IPS-NIHi7 (cell line): Measurements from ENCODE around the gene B4GALT1.
A peak's percentile ranks its signal among the peaks of the same experiment; 100 is the strongest.
"Not testable (repeated sequence)": the region's sequence is repeated elsewhere in the genome, so short reads cannot be mapped to it uniquely, and the experiment has no call there.

Experiments used
- DNase-seq: peaks from one replicate; pipeline ENCODE4 v3.0.0; 2012; ENCODE audit warnings: mixed read lengths; ENCODE audit errors: extremely low spot score

Gene B4GALT1

GRCh38 chr9:33184963-33185362 is 17.8 kb upstream of the B4GALT1 start:
- no peak for DNase-seq

GRCh38 chr9:33182519-33182918 is 15.4 kb upstream of the B4GALT1 start:
- no peak for DNase-seq

GRCh38 chr9:33180526-33181184 is 13.5 kb upstream of the B4GALT1 start:
- DNase-seq, result no peak

GRCh38 chr9:33178972-33179697 is 12.0 kb upstream of the B4GALT1 start:
- DNase-seq, result no peak

GRCh38 chr9:33177639-33178038 is 10.5 kb upstream of the B4GALT1 start:
- DNase-seq, result no peak

GRCh38 chr9:33177086-33177485 is 9.9 kb upstream of the B4GALT1 start:
- no peak for DNase-seq

- no peak for DNase-seq
Measured at GRCh38 chr9:33175649-33176325, 8.7 kb upstream of the B4GALT1 start.

GRCh38 chr9:33172256-33173238 is 5.4 kb upstream of the B4GALT1 start:
- no peak for DNase-seq

- DNase-seq, result peak; percentile 63
Measured at GRCh38 chr9:33170464-33171415, 3.6 kb upstream of the B4GALT1 start.

- DNase-seq, result no peak
Measured at GRCh38 chr9:33168941-33169544, 1.9 kb upstream of the B4GALT1 start.

- DNase-seq, result no peak
Measured at GRCh38 chr9:33167972-33168461, 881 bp upstream of the B4GALT1 start.

GRCh38 chr9:33166231-33167083 is 679 bp downstream of the B4GALT1 start:
- DNase-seq, result no peak

- no peak for DNase-seq
Measured at GRCh38 chr9:33165263-33166151, 1.6 kb downstream of the B4GALT1 start.

GRCh38 chr9:33164921-33165262 is 2.2 kb downstream of the B4GALT1 start:
- DNase-seq, result not testable (repeated sequence)

GRCh38 chr9:33164138-33164809 is 2.9 kb downstream of the B4GALT1 start:
- DNase-seq, result no peak

GRCh38 chr9:33163433-33164137 is 3.6 kb downstream of the B4GALT1 start:
- no peak for DNase-seq
